ENCODE measurements around the gene RAD18.

Gene RAD18

GRCh38 chr3:8963137-8963853 is at the start of gene RAD18:
TSS of gene RAD18 (minus strand) at chr3:8963472. CDS start at chr3:8963385, 87 bp downstream.
- DNase-seq, result peak; percentile 89

GRCh38 chr3:9012521-9012920 is 49.2 kb upstream of the RAD18 start:
- DNase-seq, result no peak

GRCh38 chr3:9009976-9010545 is 46.8 kb upstream of the RAD18 start:
- no peak for DNase-seq

GRCh38 chr3:9008550-9009255 is 45.4 kb upstream of the RAD18 start:
- DNase-seq, result no peak

GRCh38 chr3:9007928-9008327 is 44.7 kb upstream of the RAD18 start:
- no peak for DNase-seq

- DNase-seq, result no peak
Observed at GRCh38 chr3:9007213-9007612, 43.9 kb upstream of the RAD18 start.

GRCh38 chr3:9000041-9000440 is 36.8 kb upstream of the RAD18 start:
- DNase-seq, result no peak

- DNase-seq, result no peak
Observed at GRCh38 chr3:8997151-8997550, 33.9 kb upstream of the RAD18 start.

GRCh38 chr3:8996681-8997121 is 33.4 kb upstream of the RAD18 start:
- DNase-seq, result no peak

GRCh38 chr3:8996216-8996615 is 32.9 kb upstream of the RAD18 start:
- DNase-seq, result no peak

- no peak for DNase-seq
Observed at GRCh38 chr3:8994226-8994625, 31.0 kb upstream of the RAD18 start.

- DNase-seq, result no peak
Observed at GRCh38 chr3:8993331-8993730, 30.1 kb upstream of the RAD18 start.

GRCh38 chr3:8992854-8993253 is 29.6 kb upstream of the RAD18 start:
- DNase-seq, result no peak

- DNase-seq, result no peak
Observed at GRCh38 chr3:8992199-8992598, 28.9 kb upstream of the RAD18 start.

- DNase-seq, result no peak
Observed at GRCh38 chr3:8990266-8991215, 27.3 kb upstream of the RAD18 start.

GRCh38 chr3:8988791-8989558 is 25.7 kb upstream of the RAD18 start:
- no peak for DNase-seq

GRCh38 chr3:8988384-8988655 is 25.0 kb upstream of the RAD18 start:
- no peak for DNase-seq

- DNase-seq, result peak; percentile 34
Observed at GRCh38 chr3:8987645-8988383, 24.5 kb upstream of the RAD18 start.

- DNase-seq, result no peak
Observed at GRCh38 chr3:8987226-8987625, 24.0 kb upstream of the RAD18 start.

GRCh38 chr3:8986741-8987140 is 23.5 kb upstream of the RAD18 start:
- no peak for DNase-seq

GRCh38 chr3:8985876-8986275 is 22.6 kb upstream of the RAD18 start:
- DNase-seq, result no peak

- no peak for DNase-seq
Observed at GRCh38 chr3:8985411-8985831, 22.1 kb upstream of the RAD18 start.
